CD4-positive, alpha-beta T cell (primary cell): ENCODE data around the gene NVL. TPM values are rescaled to one million over a fixed set of nuclear protein-coding genes. Genes with fewer than 3 reads are reported as not detected.

Source experiments
- ATAC-seq: fragments of 200-7000 bp; cut with Tn5 transposase; one replicate; pipeline ENCODE4 v1.10.0; 2022; ENCODE audit warnings: mild to moderate bottlenecking; ENCODE audit not compliant: poor library complexity
- CTCF ChIA-PET: fragments of 350-600 bp; sonication (Branson Sonifier 250); formaldehyde crosslinking; loops from one replicate; lab custom pipeline; 2021; ENCODE audit warnings: antibody characterized with exemption, inconsistent platforms; lab: Charles Lee
- POLR2A ChIA-PET: fragments of 350-600 bp; sonication (Branson Sonifier 250); formaldehyde crosslinking; loops from one replicate; lab custom pipeline; 2021; ENCODE audit warnings: antibody characterized with exemption, inconsistent platforms; lab: Charles Lee
- DNase-seq, 14 experiments: peaks; one replicate each; pipeline ENCODE4 v3.0.0-alpha.2; 2013 to 2020; ENCODE audit warnings: mixed read lengths in 2 of 14
- H3K27ac ChIP-seq, 2 donors: one replicate each; pipeline versions ENCODE4 v1.5.1 to v1.7.0; 2013; ENCODE audit warnings: low read length in 2 of 2, low read depth in 1 of 2, mild to moderate bottlenecking in 1 of 2
- H3K27me3 ChIP-seq, 2 experiments: 1 replicate in 1 of 2; 2 replicates in 1 of 2; pipeline versions ENCODE4 v1.6.1 to v1.7.0; 2013; ENCODE audit warnings: low read length in 2 of 2, control low read depth in 1 of 2, mild to moderate bottlenecking in 1 of 2, moderate library complexity in 1 of 2; ENCODE audit not compliant: insufficient read depth in 2 of 2, control insufficient read depth in 1 of 2
- H3K36me3 ChIP-seq: one replicate; pipeline ENCODE4 v1.6.1; 2013; ENCODE audit warnings: low read length, control low read depth; ENCODE audit not compliant: insufficient read depth
- H3K4me1 ChIP-seq: one replicate; pipeline ENCODE4 v1.6.1; 2013; ENCODE audit warnings: low read length, control low read depth; ENCODE audit not compliant: insufficient read depth
- H3K4me3 ChIP-seq: one replicate; pipeline ENCODE4 v1.5.1; 2013; ENCODE audit warnings: mild to moderate bottlenecking, low read length, moderate library complexity
- H3K9me3 ChIP-seq, 2 experiments: 1 replicate in 1 of 2; 2 replicates in 1 of 2; pipeline versions ENCODE4 v1.6.1 to v1.7.0; 2013; ENCODE audit warnings: low read length in 2 of 2, mild to moderate bottlenecking in 2 of 2, control low read depth in 1 of 2, moderate library complexity in 1 of 2; ENCODE audit not compliant: control insufficient read depth in 1 of 2, insufficient read depth in 1 of 2
- H3K27ac Mint-ChIP-seq: one replicate; pipeline ENCODE4 v1.8.0; 2020; ENCODE audit warnings: mixed read lengths
- H3K27me3 Mint-ChIP-seq: one replicate; pipeline ENCODE4 v1.8.0; 2021; ENCODE audit warnings: mixed read lengths
- H3K36me3 Mint-ChIP-seq: one replicate; pipeline ENCODE4 v1.8.0; 2021; ENCODE audit warnings: low read depth, mixed read lengths
- H3K4me1 Mint-ChIP-seq: one replicate; pipeline ENCODE4 v1.8.0; 2021; ENCODE audit warnings: low read depth, mixed read lengths
- H3K4me3 Mint-ChIP-seq: one replicate; pipeline ENCODE4 v1.8.0; 2020; ENCODE audit warnings: mild to moderate bottlenecking, mixed read lengths
- H3K9me3 Mint-ChIP-seq: one replicate; pipeline ENCODE4 v1.8.0; 2020; ENCODE audit warnings: mixed read lengths
- intact Hi-C, 2 experiments: fragments of 100-400 bp; cut with DNase I in 1 of 2; cut with micrococcal nuclease in 1 of 2; formaldehyde crosslinking; loops; one replicate each; pipeline versions ENCODE4 v1.15.1 to v1.9.0; 2023 to 2025; cut with DNase I, micrococcal nuclease
- total RNA-seq, 174 experiments: library from RNA in 2 of 174; stranded (reverse) in 2 of 174; gene quantifications; one replicate each; pipeline ENCODE4 v1.2.3 and lab custom pipeline; 2021 to 2026
- TF ChIP-seq, protein P1 (sequence below): fragments of 200-600 bp; IDR thresholded peaks from one replicate; pipeline ENCODE4 v1.8.0; 2022; ENCODE audit warnings: antibody characterized with exemption, mild to moderate bottlenecking

Gene NVL
- total RNA-seq, 2 experiments from 2014 or later = 14.9 to 18.5 TPM

DNA sequence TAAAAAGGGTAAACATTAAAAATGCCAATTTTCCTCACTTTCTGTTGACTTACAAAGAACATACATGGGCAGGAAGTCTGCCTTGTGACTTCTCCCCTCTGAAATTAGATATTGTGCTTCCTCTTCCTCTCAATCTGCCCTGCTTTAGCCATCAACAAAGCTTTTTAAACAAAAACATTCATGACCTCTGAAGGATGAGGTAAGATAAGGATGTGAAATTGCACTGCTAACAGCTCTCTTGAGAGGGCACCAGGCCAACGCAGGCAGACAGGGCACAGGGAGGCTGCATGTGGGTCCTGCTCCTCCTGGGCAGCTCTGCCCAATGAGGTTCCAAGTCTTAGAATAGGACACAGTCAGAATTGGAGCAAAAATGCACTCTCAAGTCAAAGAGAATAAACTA lies 84.8 kb downstream of the NVL start:
- Histone ChIP-seq H3K4me3 (no peak overlapping the region), H3K27ac (peak overlapping the region; percentile 30 to 76), H3K27me3 (no peaks in the 10 kb centered on the region), H3K4me1 (peaks cover 14% of the 10 kb centered on the region), H3K36me3 (peaks cover 26% of the 10 kb centered on the region), H3K9me3 (no peaks in the 10 kb centered on the region)
- no peaks in the 10 kb centered on the region for H3K27me3 Mint-ChIP-seq
- H3K36me3 Mint-ChIP-seq = peaks cover 33% of the 10 kb centered on the region
- DNase-seq (peak in 10 of 14 experiments; percentile 1 to 70 (median 10)), ATAC-seq (peak; percentile 85)
- peaks cover 18% of the 10 kb centered on the region for H3K4me1 Mint-ChIP-seq
- ChIA-PET CTCF (interaction anchor here (1.2 kb wide), 1 partner anchor 12 kb away, joined by 3 read pairs; no protein-coding TSS in a partner anchor), POLR2A (interaction anchor here (0.7 to 1.7 kb wide), 8 partner anchors 11 to 1532 kb away, joined by 3 to 16 read pairs (median 3); partner anchors contain the start of genes DEGS1, NVL and SRP9)
- no peaks in the 10 kb centered on the region for H3K9me3 Mint-ChIP-seq
- TF ChIP-seq, protein P1, sequence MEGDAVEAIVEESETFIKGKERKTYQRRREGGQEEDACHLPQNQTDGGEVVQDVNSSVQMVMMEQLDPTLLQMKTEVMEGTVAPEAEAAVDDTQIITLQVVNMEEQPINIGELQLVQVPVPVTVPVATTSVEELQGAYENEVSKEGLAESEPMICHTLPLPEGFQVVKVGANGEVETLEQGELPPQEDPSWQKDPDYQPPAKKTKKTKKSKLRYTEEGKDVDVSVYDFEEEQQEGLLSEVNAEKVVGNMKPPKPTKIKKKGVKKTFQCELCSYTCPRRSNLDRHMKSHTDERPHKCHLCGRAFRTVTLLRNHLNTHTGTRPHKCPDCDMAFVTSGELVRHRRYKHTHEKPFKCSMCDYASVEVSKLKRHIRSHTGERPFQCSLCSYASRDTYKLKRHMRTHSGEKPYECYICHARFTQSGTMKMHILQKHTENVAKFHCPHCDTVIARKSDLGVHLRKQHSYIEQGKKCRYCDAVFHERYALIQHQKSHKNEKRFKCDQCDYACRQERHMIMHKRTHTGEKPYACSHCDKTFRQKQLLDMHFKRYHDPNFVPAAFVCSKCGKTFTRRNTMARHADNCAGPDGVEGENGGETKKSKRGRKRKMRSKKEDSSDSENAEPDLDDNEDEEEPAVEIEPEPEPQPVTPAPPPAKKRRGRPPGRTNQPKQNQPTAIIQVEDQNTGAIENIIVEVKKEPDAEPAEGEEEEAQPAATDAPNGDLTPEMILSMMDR = no peak
- intact Hi-C loops = loop anchor here (2.0 to 5.0 kb wide), 2 partner anchors 58 to 74 kb away; no protein-coding TSS in a partner anchor
- H3K4me3 Mint-ChIP-seq = peak overlapping the region; percentile 70
- peak overlapping the region; percentile 93 for H3K27ac Mint-ChIP-seq

DNA sequence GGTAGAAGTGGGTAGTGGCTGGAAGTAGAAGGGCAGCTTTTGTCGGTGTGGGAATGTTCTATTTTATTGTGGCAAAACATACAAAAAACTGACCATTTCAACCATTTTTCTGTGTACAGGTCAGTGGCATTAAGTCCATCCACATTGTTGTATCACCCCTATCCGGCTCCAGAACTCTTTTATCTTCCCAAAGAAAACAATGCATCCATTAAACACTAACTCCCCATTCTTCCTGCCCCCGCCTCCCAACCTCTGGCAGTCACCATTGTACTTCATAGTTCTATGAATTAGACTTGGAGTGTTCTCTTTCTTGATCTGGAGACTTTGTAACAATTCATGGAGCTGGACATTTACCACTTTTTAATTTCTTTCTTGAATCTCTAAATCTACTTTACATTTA lies 91.2 kb downstream of the NVL start:
- Histone ChIP-seq H3K27me3 (no peaks in the 10 kb centered on the region), H3K4me3 (no peak overlapping the region), H3K4me1 (no peaks in the 10 kb centered on the region), H3K36me3 (peaks cover 23% of the 10 kb centered on the region), H3K9me3 (no peaks in the 10 kb centered on the region), H3K27ac (no peak overlapping the region)
- ChIA-PET CTCF (interaction anchor here (0.6 kb wide), 1 partner anchor 69 kb away, joined by 3 read pairs; no protein-coding TSS in a partner anchor), POLR2A (interaction anchor here (1.0 kb wide), 1 partner anchor 56 kb away, joined by 3 read pairs; the partner anchor contains the start of gene DEGS1)
- H3K4me1 Mint-ChIP-seq = peaks cover 4% of the 10 kb centered on the region
- TF ChIP-seq, protein P1 = no peak
- no peak overlapping the region for H3K27ac Mint-ChIP-seq
- DNase-seq = no peak
- peaks cover 48% of the 10 kb centered on the region for H3K36me3 Mint-ChIP-seq
- intact Hi-C loops = no loop called here
- no peaks in the 10 kb centered on the region for H3K9me3 Mint-ChIP-seq
- no peak overlapping the region for H3K4me3 Mint-ChIP-seq
- no peaks in the 10 kb centered on the region for H3K27me3 Mint-ChIP-seq
- ATAC-seq = no peak

DNA sequence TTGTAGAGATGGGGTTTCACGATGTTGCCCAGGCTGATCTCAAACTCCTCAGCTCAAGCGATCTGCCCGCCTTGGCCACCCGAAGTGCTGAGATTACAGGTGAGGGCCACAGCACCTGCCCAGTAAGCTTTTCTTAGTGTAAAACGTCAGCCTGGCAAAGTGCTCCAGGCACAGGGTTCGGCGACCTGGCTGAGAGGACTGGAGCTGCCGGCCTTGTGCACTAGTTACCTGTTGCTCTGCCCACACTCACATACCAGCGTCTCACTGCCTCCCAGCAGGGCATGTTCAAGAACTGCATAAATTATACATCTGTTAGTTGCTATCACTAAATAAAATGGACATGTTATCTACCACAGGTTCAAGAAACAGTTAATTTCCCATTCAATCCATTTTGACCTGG lies 91.8 kb downstream of the NVL start:
- no peaks in the 10 kb centered on the region for H3K27me3 Mint-ChIP-seq
- ATAC-seq (no peak), DNase-seq (no peak)
- Histone ChIP-seq H3K27me3 (no peaks in the 10 kb centered on the region), H3K4me1 (no peaks in the 10 kb centered on the region), H3K36me3 (peaks cover 23% of the 10 kb centered on the region), H3K27ac (no peak overlapping the region), H3K9me3 (no peaks in the 10 kb centered on the region), H3K4me3 (no peak overlapping the region)
- H3K4me3 Mint-ChIP-seq = no peak overlapping the region
- no peaks in the 10 kb centered on the region for H3K9me3 Mint-ChIP-seq
- no peak overlapping the region for H3K27ac Mint-ChIP-seq
- ChIA-PET POLR2A (interaction anchor here (1.0 kb wide), 1 partner anchor 55 kb away, joined by 3 read pairs; the partner anchor contains the start of gene DEGS1), CTCF (interaction anchor here (1.2 kb wide), 1 partner anchor 55 kb away, joined by 3 read pairs; the partner anchor contains the start of gene DEGS1)
- peaks cover 4% of the 10 kb centered on the region for H3K4me1 Mint-ChIP-seq
- TF ChIP-seq, protein P1 = no peak
- intact Hi-C loops = no loop called here
- peaks cover 53% of the 10 kb centered on the region for H3K36me3 Mint-ChIP-seq
